Occipital lobe (tissue), 2 donors: Measurements from ENCODE around the gene MT1M. TPM values are rescaled to one million over a fixed set of nuclear protein-coding genes. Genes with fewer than 3 reads are reported as not detected.
A peak's percentile ranks its signal among the peaks of the same experiment; 100 is the strongest.
"Not testable (repeated sequence)": the region's sequence is repeated elsewhere in the genome, so short reads cannot be mapped to it uniquely, and the experiment has no call there.

Source experiments
- DNase-seq: peaks from one replicate; lab custom pipeline; 2025; lab: John Stamatoyannopoulos, UW
- total RNA-seq: library from RNA; depleted of rRNA; stranded (reverse); fragments of >200 nt; gene quantifications from one replicate; pipeline ENCODE4 v1.2.3, GENCODE V29; 2014

The MT1M gene
- total RNA-seq, 1 donor from 2014 or later, result 1.4 TPM

DNA sequence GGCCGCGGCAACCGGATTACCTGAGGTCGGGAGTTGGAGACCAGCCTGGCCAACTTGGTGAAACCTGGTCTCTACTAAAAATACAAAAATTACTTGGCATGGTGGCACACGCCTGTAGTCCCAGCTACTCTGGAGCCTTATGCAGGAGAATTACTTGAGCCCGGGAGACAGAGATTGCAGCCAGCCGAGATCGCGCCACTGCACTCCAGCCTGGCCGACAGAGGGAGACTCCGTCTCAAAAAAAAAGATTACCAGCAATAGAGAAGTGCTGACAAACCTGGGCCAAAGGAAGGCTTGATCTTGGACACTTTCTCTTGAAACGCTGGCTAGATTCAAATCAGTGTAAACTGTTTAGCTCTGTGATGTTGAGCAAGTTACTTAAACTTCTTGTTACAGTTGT lies 41.5 kb downstream of the MT1M start:
- DNase-seq, result no peak

DNA sequence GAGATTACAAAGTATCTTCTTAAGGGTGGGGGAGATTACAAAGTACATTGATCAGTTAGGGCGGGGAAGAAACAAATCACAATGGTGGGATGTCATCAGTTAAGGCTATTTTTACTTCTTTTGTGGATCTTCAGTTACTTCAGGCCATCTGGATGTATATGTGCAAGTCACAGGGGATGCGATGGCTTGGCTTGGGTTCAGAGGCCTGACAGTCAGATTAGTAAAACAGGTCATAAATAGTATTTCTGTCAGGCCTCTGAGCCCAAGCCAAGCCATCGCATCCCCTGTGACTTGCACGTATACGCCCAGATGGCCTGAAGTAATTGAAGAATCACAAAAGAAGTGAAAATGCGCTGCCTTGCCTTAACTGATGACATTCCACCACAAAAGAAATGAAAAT lies 42.1 kb downstream of the MT1M start:
- DNase-seq, result not testable (repeated sequence)

DNA sequence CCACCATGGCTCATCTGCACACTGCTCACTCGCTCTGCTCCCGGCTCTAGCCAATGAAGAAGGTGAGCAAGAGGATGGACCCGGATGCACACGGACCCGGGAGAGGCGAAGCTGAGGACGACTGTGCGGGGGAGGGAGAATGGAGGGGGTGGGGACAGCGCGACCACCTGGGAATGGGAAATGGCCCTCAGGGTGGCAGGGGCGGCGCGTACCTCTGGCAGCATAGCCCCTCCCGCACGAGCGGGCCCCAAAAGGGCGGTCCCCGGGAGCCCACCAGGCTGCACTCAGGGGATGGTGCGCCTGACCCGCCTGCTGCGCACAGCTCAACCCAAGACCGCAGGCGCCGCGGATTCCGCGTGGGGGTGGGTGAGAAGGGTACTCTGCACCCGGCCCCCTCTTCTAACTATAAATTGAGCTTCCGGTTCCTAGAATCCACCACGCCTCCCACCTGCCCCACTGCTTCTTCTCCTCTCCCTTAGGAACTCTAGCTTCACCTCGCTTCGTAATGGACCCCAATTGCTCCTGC lies 43.3 kb downstream of the MT1M start:
- no peak for DNase-seq

GRCh38 chr16:56677474-56677873 lies 45.0 kb downstream of the MT1M start:
- DNase-seq, result no peak

DNA sequence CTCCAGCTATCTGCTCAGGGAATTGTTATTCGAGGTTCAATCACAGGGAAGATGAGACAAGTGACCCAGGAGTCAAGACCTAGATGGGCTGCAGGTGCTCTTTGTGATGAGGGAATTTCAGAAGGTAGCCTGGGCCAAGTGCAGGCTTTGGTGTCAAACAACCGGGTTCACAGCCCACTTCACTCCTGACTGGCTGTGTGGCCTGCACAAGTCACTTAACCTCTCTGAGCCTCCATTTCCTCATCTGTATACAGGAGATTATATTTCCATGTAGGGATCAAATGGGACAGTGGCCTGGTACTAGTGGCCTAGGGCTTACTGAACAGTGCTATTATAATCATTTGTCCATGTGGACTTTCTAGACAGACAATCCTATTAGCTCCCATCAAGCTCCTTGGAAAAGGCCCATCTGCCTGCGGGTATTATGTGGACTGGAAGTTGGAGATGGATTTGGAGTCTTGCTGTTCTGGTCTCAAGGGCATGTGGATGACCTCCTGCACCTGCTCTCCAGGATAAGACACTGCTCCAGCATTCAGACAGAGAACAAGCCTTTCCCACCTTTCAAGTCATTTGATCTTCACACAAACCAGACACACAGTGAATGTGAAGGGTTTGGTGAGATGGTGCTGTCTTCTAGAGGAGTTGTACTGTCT lies 46.7 kb downstream of the MT1M start:
- DNase-seq, result no peak

DNA sequence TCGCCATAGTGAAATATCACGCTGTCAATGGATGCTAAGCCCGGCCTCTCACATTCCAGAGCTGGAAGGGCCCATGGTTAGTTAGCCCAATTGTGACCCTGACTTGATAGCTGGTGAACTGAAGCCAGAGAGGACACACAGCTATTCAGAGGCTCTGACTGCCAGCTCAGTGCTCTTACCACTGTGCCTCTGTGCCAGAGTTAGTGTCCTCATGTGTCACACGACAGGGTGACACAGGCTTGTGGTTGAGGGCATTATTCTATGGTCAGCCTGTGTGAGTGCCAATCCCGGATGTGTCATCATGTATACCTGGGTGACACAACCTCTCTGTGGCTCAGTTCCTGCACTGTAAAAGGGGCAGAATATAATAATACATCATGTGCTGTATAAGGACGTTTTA lies 47.4 kb downstream of the MT1M start:
- no peak for DNase-seq

DNA sequence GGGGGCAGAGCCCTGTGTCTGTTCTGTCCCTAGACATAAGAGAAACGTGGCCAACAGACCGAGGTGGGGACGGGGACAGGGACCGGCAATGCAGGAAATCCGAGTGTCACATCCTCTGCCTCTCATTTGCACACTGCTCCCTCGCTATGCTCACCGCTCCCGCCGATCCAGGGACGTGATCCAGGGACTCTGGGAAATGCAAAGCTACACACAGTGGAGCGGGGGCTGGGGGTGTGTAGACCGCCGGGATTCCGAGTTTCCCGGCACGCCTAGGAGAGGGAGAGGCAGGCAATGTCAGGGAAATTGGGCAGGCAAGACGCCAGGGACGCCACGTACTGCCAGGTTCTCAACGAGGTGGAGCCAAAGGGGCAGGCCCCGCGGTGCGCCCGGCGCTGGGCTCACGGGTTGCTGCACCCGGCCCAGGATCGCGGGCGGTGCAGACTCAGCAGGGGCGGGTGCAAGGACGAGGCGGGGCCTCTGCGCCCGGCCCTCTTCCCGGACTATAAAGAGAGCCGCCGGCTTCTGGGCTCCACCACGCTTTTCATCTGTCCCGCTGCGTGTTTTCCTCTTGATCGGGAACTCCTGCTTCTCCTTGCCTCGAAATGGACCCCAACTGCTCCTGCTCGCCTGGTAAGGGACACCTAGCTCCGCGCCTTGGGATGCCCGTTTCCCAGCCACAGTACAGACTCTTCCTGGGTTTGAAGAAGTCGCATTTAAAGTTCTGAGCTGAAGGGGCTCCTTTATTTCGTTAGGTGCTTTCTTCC lies 49.7 kb downstream of the MT1M start, which contains the start of gene MT1X:
TSS of gene MT1X (plus strand) at position 532 of the 764 bp plus-strand sequence. CDS start at position 603, 71 bp downstream.
- DNase-seq, result peak; percentile 89

DNA sequence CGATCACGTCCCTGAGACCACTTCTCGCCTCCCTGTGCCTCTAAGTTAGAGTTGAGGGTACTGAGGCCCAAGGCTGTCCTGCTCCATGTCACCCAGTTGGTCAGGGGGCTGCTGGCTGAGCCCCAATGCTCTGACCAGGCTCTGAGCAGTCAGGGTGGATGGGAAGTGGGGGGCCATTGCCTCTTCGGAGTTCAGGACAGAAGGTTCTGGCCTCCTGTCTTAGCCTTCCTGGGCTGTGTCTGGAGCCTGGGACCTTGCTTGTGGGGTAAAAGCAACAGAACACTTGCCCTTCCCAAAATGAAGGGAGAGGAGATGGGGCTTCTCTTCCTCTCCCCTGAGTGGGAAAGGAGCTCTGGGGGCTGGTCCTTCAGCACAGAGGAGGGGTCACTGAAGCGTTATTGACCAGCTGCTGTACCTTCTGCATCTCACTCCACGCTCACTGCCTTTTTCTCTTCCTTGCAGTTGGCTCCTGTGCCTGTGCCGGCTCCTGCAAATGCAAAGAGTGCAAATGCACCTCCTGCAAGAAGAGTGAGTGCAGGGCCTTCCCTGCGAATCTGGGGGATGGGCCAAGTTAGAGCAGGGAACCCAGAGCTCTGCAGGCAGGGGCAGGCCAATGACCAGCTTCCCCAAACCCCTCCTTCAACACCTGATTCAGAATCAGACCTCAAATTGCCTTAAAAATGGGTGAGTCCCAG lies 50.4 kb downstream of the MT1M start:
- DNase-seq, result no peak

Other genes starting within 250 kb of the MT1M start
- gene AMFR, start 207.1 kb upstream of the MT1M start, total RNA-seq, result 266 TPM
- 287 TPM for gene NUDT21, start 181.3 kb upstream of the MT1M start, total RNA-seq
- gene OGFOD1, start 181.1 kb upstream of the MT1M start, total RNA-seq, result 42.9 TPM
- gene BBS2, start 112.6 kb upstream of the MT1M start, total RNA-seq, result 124 TPM
- not detected for gene MT4, start 67.6 kb upstream of the MT1M start, total RNA-seq
- gene MT3, start 43.1 kb upstream of the MT1M start, total RNA-seq, result 8.6 TPM
- gene MT2A, start 24.1 kb upstream of the MT1M start, total RNA-seq, result 2.3 TPM
- 12.8 TPM for gene MT1E, start 6.9 kb upstream of the MT1M start, total RNA-seq
- gene MT1A, start 6.0 kb downstream of the MT1M start, total RNA-seq, result not detected
- not detected for gene MT1B, start 19.2 kb downstream of the MT1M start, total RNA-seq
- gene MT1F, start 25.3 kb downstream of the MT1M start, total RNA-seq, result 2.5 TPM
- gene MT1G, start 35.4 kb downstream of the MT1M start, total RNA-seq, result not detected
- not detected for gene MT1H, start 37.2 kb downstream of the MT1M start, total RNA-seq
- 14.5 TPM for gene MT1X, start 49.8 kb downstream of the MT1M start, total RNA-seq
- 207 TPM for gene NUP93, start 97.5 kb downstream of the MT1M start, total RNA-seq
- not detected for gene SLC12A3, start 232.5 kb downstream of the MT1M start, total RNA-seq